ENCODE data around the gene MRLN. TPM values are rescaled to one million over a fixed set of nuclear protein-coding genes. Genes with fewer than 3 reads are reported as not detected.
"Not testable (repeated sequence)": the region's sequence is repeated elsewhere in the genome, so short reads cannot be mapped to it uniquely, and the experiment has no call there.

The MRLN gene
- total RNA-seq, result not detected

DNA sequence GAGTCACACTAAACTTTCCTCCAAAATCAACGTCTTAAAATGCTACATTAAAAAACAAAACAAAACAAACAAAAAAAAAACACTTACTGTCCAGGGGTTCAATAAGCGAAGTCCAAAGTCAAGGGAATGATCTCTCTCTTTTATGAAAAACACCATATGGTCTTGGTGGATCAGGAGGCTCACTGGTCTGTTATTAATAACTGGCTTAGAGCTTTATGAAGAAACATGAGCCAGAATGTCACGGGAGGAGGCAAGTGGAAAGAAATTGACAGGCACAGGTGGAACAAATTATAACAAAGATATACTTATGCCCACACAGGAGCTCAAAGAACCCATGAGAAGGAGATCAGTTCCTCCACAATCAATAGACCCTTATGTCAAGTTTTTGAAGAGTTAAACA, at the start of gene MRLN:
MRLN (minus strand) TSS at position 189 of the 400 bp plus-strand sequence.
- DNase-seq (ENCODE audit: low spot score) (no peak), ATAC-seq (no peak)
- intact Hi-C loops (cut with DNase I), result no loop called here

DNA sequence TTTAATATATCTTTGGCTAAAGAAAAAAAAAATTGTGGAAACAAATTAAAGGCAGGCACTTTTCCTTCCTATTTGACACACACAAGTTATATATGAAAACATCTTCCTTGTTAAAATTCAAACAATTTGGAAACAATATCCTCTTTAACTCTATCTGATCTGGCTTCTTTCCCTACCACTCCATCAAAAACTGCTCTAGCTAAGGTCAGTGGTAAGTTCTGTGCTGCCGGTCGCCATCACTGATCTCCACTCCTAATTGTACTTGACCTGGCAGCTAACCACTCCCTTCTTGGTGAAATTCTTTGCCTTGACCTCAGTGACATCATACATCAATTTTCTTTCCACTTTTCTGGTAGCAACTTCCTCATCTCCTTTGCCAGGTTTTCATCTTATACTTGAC, 47.9 kb upstream of the MRLN start:
- DNase-seq (ENCODE audit: low spot score) (no peak), ATAC-seq (no peak)
- intact Hi-C loops (cut with DNase I), result loop anchor here (10.0 kb wide), 1 partner anchor 176 kb away; no protein-coding TSS in a partner anchor

DNA sequence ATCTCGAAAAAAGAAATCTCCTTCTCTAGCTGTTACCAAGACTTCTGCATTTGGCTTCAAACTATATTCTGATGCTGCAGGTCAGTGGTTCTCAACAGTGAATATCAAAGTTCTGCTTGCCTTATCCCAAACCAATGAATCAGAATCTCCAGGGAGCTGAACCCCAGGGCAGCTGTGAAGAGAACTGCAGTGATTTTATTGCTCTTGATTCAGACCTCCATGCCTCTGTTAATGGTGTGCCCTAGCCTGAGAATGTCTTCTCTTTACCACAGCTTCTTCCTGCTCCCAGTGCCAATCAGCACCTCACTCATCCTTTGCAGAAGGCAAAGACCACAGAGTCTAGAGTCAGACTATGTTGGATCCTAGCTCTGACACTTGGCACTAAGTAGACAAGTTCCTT, 46.2 kb upstream of the MRLN start:
- intact Hi-C loops (cut with DNase I), result no loop called here
- DNase-seq (ENCODE audit: low spot score), result no peak
- ATAC-seq, result no peak

DNA sequence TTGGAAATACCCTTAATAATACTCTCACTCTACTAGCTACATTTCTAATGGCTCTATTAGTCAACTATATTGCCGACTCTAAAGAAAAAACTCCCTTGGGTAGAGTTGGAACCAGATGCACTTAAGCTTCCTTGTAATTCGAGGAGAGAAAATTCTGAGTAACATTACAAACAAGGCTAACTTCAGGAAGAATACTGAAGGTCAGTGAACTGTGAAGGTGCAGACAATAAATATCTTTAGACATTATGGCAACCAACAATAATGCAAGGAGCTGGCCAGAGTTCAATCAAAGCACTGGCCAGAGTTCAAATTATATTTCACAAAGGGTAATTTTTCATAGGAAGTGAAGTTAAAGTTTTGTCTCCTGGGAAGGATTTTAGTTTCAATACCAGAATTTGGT, 40.7 kb upstream of the MRLN start:
- intact Hi-C loops (cut with DNase I), result no loop called here
- DNase-seq (ENCODE audit: low spot score), result no peak
- no peak for ATAC-seq

DNA sequence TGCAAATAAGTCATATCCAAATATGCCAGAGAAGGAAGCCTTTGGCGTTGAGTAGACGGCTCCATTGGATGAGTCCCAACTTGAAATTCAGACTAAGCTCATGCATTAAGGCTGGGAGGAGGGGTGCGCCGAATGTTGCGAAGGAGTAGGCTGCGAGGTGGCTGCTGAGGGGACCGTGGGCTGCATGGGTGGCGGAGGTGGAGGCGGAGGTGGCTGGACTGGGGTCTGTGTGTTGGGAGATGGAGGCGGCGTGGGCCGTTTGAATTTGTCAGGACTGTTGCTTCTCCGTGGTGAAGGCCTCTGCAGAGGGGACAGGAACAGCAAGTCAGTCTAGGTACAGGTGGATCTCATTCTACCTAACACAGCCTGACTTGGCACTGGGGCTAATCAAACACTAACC, 39.6 kb upstream of the MRLN start:
- DNase-seq (ENCODE audit: low spot score) (no peak), ATAC-seq (no peak)
- intact Hi-C loops (cut with DNase I), result no loop called here

DNA sequence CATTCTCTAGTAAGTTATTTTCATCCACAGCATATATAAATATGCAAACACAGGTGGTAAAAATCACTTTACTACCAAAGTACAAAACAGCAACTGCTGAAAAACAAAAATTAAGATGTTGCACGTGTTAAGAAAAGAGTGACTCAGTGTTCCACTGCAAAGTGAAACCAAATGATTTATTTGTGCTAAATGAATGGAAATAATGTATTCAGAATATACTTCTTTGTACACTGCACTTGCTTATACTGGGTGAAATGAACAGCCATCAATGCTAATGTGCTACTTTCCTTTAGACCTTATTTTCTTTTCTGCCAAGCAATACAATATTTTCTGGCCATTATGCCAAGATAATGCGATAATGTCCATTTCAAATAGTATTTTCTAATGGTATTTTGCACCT, 38.3 kb upstream of the MRLN start:
- intact Hi-C loops (cut with DNase I), result no loop called here
- ATAC-seq (no peak), DNase-seq (ENCODE audit: low spot score) (no peak)

DNA sequence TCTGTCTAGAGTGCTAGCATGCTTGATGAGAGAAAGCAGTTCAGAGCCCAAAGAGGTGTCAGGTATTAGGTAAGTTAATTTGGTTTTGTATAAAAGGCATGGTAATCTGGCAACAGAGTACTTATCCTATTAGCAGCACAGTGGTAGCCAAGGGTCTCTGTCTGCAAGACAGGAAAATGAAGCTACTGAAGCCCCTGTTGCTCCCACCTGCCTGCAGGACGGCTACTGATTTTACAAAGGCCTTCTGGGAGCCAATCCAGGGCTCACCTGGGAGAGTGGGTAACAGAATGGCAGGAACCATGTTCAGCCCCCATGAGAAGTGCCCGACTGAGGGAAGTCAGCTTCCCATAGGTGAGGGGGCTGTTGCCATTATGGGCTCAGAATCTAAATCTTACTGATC, 36.8 kb upstream of the MRLN start:
- ATAC-seq; intact Hi-C loops (cut with DNase I); DNase-seq (ENCODE audit: low spot score): not testable (repeated sequence)

DNA sequence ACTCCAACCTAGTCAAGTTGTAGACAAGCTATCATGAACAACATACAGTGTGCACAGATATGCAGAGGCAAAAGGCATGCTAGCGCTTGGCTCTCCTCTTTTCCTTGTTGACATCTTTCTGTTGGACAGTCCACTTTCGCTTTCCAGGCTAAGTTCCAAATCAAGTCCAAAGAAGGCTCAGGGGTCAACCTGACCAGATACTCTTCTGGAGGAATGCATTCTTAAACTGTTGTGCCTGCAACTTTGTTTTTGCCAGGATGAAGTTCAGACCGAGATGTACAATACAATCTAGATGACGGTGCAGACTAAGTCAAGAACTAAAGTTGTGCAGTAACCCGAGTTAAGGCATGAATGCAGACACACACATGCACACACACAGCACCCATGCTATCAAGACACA, 35.7 kb upstream of the MRLN start:
- intact Hi-C loops (cut with DNase I); DNase-seq (ENCODE audit: low spot score): not testable (repeated sequence)
- peak; percentile 56 for ATAC-seq

DNA sequence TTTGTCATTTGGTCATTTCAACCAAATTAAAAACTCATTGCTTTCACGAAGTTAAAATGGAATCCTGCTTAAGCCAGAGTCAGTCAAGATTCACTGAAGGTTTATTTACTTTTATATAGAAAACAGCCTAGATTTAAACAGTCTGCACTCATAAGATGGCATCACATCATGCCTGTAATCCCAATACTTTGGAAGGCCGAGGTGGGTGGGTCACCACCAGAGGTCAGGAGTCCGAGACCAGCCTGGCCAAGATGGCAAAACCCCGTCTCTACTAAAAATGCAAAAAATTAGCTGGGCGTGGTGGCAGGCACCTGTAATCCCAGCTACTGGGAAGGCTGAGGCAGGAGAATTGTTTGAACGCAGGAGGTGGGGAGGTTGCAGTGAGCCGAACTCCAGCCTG, 33.8 kb upstream of the MRLN start:
- intact Hi-C loops (cut with DNase I); DNase-seq (ENCODE audit: low spot score); ATAC-seq: not testable (repeated sequence)

DNA sequence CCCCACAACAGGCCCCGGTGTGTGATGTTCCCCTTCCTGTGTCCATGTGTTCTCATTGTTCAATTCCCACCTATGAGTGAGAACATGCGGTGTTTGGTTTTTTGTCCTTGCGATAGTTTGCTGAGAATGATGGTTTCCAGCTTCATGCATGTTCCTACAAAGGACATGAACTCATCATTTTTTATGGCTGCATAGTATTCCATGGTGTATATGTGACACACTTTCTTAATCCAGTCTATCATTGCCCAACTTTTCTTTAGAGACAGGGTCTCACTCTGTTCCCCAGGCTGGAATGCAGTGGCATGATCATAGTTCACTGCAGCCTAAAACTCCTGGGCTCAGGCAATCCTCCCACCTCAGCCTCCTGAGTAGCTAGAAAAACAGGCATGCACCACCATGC, 32.2 kb upstream of the MRLN start:
- ATAC-seq; DNase-seq (ENCODE audit: low spot score); intact Hi-C loops (cut with DNase I): not testable (repeated sequence)

DNA sequence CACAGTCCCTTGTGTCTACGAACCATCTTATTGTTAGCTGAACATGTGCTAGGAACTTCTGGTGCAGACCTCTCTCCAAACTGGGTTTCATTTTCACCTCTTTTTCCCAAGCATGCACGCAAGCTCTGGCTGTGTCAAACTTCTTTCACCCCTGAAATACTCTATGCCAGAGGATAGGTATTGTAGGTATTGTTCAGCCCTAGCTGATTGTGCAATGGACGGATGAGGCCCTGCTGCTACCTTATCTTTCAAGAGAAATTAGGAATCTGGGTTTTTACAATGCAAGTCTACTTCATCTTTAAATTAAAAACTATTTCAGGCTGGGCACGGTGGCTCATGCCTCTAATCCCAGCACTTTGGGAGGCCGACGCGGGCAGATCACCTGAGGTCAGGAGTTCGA, 28.3 kb upstream of the MRLN start:
- DNase-seq (ENCODE audit: low spot score), result no peak
- intact Hi-C loops (cut with DNase I), result no loop called here
- no peak for ATAC-seq

DNA sequence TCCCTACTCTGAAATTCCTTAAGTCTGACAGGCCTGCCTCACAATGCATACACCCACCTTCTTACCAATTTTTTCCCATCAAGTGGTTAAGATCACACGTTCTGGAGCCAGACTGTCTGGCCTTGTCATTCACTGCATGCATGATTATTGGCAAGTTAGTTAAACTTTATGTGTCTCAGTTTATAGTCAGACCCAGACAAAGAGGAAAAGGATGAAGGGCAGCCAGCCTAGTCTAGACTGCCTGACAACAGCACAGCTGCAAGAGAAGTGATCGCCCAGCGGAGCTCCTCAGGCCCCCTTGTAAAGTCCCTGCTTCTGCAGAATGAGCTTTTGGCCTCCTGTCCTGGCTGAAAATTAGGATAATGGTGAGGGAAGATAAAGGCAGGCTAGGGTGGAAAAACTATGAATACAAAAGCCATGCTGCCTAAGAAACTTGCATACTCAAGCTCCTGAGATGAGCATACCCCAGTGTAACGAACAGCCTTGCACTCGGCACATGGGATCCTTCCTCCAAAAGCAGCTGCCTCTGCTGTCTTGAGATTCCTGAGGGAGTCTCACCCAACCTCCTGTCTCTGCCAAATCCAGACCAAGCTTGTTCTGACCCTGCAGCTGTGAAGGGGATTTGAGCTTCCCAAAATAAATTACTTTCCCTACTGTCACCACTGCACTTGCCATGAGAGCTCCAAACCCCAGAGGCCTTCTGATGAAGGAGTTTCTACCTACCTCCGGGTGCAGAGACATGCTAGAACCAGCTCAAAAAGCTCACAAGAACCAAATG, 26.7 kb upstream of the MRLN start:
- ATAC-seq (no peak), DNase-seq (ENCODE audit: low spot score) (no peak)
- intact Hi-C loops (cut with DNase I), result no loop called here

DNA sequence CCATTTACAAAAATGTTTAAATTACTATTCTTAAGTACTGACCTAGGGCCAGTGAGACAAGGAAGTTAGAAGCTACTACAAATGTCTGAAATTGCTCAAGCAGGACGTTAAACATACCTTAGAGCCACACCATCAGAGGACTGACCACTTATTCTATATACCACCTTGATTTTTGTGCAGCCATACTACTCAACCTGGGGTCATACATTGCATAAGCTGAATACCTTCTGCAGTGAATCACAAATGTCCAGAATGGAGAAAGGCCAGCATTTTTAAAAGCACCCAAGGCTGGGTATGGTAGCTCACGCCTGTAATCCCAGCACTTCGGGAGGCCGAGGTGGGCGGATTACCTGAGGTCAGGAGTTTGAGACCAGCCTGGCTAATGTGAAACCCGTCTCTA, 21.2 kb upstream of the MRLN start:
- ATAC-seq (no peak), DNase-seq (ENCODE audit: low spot score) (no peak)
- intact Hi-C loops (cut with DNase I), result no loop called here

DNA sequence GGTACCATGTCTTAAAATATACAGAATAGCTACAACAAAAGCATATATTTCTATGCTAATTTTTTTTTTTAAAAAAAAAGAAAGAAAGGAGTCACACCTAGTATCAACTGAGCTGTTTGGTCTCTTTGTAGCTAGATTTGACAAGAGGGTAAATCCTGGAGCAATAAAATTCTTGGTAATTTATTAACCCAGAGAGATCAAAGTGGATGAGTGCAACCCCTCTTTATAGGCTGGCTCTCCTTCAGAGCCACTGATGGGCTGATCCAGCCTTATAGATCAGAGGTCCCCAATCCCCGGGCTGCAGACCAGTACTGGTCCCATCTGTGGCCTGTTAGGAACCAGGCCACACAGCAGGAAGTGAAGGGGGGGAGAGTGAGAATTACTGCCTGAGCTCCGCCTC, 19.8 kb upstream of the MRLN start:
- intact Hi-C loops (cut with DNase I), result no loop called here
- ATAC-seq (no peak), DNase-seq (ENCODE audit: low spot score) (no peak)

DNA sequence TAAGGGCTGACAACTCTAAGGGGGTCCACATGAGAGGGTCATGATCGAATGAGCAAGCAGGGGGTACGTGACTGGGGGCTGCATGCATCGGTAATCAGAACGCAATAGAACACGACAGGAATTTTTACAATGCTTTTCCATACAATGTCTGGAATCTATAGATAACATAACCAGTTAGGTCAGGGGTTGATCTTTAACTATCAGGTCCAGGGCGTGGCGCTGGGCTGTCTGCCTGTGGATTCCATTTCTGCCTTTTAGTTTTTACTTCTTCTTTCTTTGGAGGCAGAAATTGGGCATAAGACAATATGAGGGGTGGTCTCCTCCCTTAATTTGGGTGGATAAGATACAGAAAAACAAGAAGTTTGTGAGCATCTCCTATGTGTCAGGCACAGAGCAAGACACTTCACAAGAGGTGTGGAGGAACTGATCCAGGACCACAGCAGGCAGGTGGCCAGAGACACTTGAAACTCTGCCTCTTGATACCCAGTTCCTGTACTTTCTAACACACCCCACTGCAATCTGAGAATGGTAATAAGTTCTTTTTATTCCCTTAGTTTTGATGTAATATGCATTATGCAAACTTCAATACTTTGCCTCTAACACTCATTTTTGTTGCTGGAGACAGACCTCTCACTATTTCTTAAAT, 18.0 kb upstream of the MRLN start:
- DNase-seq (ENCODE audit: low spot score) (no peak), ATAC-seq (no peak)
- intact Hi-C loops (cut with DNase I), result no loop called here

DNA sequence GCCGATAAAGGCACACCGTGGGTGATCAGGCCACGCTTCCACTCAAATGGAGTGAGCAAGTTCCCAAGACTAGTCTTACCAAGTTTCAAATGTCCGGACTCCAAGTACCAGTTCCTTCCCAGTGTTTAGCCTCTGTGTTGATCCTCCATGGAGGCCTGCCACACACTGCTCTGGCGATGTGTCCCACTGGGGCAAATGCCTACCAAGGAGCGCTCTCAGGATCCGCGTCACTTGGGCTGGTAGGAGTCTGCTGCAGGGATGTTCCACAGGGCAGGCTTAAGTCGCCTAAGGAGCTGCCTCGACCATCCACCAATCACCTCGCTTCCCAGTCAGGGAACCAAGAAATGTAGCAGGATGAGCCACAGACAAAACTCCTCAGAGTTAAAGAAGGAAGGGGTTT, 17.4 kb upstream of the MRLN start:
- DNase-seq (ENCODE audit: low spot score) (no peak), ATAC-seq (no peak)
- intact Hi-C loops (cut with DNase I), result no loop called here

DNA sequence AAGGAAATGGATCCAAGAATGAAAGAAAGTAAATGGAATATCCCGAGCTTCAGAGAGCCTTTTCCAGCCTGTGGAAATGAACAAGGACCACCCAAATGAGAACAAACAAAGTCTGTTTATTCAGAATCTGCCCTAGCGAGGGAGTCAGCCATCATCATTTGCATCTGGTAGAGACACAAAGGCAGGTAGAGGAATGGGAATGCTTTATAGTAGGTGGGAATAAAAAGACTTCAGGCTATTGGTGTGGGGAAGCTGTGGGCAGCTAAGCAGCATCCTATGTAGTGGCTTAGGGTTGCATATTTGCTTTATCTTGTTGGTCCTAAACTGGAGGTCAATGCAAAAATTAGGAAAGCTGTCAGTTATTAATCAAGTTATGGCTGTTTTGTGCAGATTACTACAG, 9.2 kb upstream of the MRLN start:
- intact Hi-C loops (cut with DNase I), result no loop called here
- no peak for DNase-seq (ENCODE audit: low spot score)
- no peak for ATAC-seq

DNA sequence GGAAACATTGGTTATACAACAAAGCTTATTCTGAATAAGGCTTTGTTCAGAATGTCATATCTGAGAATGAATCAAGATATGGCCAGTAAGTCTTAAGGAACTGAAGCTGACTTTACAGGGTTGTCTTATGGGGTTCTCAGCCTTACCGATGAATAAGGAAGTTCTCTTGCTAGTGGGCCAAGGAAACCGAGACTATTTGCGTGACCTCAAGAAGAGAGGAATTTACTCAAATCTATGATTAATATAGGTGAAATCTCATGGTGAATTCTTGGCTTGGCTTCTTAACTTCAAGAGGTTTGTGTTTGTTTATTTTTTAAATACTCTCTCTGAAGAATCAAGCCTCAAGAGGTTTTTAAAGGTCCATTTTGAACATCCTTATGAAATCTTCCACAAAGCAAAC, 4.7 kb upstream of the MRLN start:
- no peak for ATAC-seq
- intact Hi-C loops (cut with DNase I), result loop anchor here (5.0 kb wide), 1 partner anchor 1239 kb away; no protein-coding TSS in a partner anchor
- DNase-seq (ENCODE audit: low spot score), result no peak

DNA sequence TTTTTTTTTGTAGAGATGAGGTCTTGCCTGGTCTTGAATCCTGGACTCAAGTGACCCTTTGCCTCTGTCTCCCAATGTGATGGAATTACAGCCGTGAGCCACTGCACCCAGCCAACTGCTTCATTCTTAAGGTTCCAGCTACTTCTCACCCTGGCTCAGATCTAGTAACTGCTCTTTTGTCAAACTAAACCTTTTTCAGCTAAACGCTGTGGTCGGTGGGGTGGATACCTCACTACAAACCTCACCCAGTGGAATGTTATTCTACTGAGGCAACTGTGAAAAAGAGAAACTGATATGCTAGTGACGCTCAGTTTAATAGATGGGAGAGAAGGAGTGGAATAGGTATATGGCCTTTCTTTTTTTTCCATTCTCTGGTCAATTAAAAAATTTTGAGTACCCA, 1.7 kb upstream of the MRLN start:
- ATAC-seq, result no peak
- intact Hi-C loops (cut with DNase I), result loop anchor here (5.0 kb wide), 1 partner anchor 1242 kb away; no protein-coding TSS in a partner anchor

DNA sequence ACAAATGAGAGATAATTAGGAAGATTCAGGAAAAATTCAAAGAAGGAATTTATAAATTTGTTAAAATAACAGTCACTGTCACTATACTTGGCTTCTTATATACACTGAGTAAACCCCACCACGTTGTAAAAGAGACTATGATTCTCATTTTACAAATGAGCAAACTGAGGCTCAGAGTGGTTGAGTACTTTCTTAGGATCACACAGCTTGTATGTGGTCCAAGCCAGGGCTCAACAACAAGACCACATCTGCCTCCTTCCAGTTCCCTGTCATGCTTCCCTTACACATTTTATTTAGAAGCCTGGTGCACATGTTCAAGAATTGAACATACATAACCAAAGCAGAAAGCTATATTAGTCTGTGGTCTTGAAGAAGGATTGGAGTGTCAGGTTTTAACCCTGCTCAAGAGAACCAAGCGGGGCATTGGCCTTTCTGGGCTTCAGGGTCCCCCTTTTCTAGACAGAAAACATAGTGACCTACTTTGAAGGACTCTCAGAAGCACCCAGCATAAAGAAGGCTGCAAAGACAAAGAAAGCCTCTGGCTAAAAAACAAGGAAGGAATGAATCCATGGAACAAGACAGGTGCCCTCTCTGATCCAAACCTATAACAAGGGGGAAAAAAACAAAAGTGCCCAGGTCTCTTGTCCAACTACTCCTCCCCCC, 846 bp downstream of the MRLN start:
- DNase-seq (ENCODE audit: low spot score) (no peak), ATAC-seq (no peak)
- intact Hi-C loops (cut with DNase I), result no loop called here

More for the DNA sequence above, 1.7 kb upstream of the MRLN start:
- DNase-seq (ENCODE audit: low spot score), result no peak

Measured in sciatic nerve (tissue), 2 donors.